Skeletal muscle satellite cell (primary cell): ENCODE measurements around the gene DDB1.

Source experiments
- H3K27me3 ChIP-seq: 2 replicates; pipeline ENCODE4 v1.7.0; 2013; ENCODE audit warnings: low read length; ENCODE audit not compliant: control insufficient read depth, insufficient read depth
- H3K36me3 ChIP-seq: 2 replicates; pipeline ENCODE4 v1.7.0; 2013; ENCODE audit warnings: mild to moderate bottlenecking, control low read depth, low read length; ENCODE audit not compliant: insufficient read depth
- H3K4me1 ChIP-seq: 2 replicates; pipeline ENCODE4 v1.7.0; 2013; ENCODE audit warnings: low read length; ENCODE audit not compliant: control insufficient read depth, insufficient read depth
- H3K4me2 ChIP-seq: 2 replicates; pipeline ENCODE4 v1.7.0; 2013; ENCODE audit warnings: mild to moderate bottlenecking, low read length
- H3K4me3 ChIP-seq: 2 replicates; pipeline ENCODE4 v1.7.0; 2013; ENCODE audit warnings: low read length
- H3K9ac ChIP-seq: 2 replicates; pipeline ENCODE4 v1.7.0; 2013; ENCODE audit warnings: mild to moderate bottlenecking, low read depth, low read length, moderate library complexity
- H3K9me3 ChIP-seq: replicated peaks from 2 replicates; pipeline ENCODE4 v1.7.0; 2013; ENCODE audit warnings: mild to moderate bottlenecking, control low read depth, low read length

Gene DDB1

DNA sequence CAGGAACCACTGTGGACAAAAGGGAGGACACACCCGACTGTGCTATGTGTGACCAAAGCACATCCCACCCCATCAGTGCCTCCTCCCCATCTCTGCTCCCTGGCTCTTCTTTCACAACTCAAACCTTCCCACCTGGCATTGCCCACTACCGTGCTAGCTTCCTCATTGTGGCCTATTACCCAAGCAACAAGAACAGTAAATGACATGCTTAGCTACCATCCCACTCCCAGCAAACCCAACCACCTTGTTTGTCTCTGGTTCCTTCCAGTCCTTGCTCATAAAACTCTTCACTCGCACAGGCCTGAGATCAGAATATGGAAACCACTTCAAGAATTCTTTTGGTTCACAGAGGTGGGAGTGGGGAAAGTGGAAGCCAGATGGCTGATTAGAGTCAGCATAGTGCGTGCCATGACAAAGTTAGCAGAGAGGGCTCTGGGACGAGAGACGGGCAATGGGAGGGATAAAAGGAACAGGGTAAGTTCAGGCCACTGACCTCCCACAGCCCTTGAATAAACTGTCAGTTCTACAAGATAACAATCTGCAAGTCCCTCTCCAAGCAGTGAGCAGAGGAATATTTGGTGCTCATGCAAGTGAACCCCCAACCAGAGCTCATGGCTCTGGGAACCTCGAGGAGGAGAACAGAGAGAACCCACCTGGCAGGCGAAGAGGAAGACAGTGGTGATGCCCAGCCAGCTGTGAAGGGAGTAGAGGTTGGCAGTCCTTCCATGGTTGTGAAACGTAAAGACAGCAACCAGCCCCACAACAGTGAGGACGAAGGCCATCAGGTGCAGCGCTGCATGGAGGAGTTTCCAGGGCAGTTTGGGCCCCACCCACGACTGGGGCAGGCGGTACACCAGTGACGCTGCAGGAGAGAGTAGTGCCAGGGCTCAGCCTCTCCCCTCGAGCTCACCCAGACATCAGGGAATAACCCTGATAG is 20.5 kb upstream of the DDB1 start:
- Histone ChIP-seq H3K9me3 (no peaks in the 10 kb centered on the region), H3K27me3 (no peaks in the 10 kb centered on the region), H3K4me1 (no peaks in the 10 kb centered on the region), H3K36me3 (peaks cover 46% of the 10 kb centered on the region), H3K4me2 (no peak overlapping the region), H3K4me3 (no peak overlapping the region), H3K9ac (no peak overlapping the region)

DNA sequence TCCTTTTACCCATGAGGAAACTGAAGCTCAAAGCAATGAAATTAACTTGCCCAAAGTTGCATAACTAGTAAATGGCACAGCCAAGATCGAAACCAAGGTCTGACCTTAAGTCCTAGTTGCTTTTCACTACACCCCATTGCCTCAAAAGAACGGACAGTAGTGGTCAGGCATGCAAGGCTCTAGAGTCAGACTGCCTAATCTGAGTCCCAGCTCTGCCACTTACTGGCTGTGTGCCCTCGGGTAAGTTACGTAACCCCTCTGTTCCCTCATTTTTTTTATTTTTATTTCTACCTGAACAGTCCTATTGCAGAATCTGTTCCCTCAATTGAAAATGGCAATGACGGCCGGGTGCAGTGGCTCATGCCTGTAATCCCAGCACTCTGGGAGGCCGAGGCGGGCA is 19.1 kb upstream of the DDB1 start:
- Histone ChIP-seq H3K4me2 (no peak overlapping the region), H3K4me1 (peaks cover 2% of the 10 kb centered on the region), H3K9me3 (no peaks in the 10 kb centered on the region), H3K9ac (no peak overlapping the region), H3K27me3 (no peaks in the 10 kb centered on the region), H3K36me3 (peaks cover 51% of the 10 kb centered on the region), H3K4me3 (no peak overlapping the region)

DNA sequence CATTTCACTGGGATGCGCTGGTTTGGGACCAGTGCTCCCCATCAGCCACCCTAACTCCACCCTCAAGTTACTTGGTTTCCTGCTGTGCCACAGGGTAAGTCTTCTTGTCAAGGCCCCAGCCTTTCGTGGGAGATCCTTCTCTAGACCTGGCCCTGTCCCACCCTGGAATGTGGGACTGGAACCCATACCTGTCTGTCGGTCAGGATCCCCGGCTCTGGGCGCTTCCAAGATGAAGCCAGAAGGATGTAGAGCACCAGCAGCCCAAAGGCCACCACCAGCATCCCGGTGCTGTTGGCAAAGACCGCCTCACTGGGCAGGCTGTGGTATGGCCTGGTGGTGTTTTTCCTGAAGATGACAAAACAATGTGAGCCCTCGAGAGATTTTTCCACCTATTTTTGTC is 17.9 kb upstream of the DDB1 start:
- Histone ChIP-seq H3K9me3 (no peaks in the 10 kb centered on the region), H3K4me1 (peaks cover 2% of the 10 kb centered on the region), H3K4me3 (no peak overlapping the region), H3K27me3 (no peaks in the 10 kb centered on the region), H3K4me2 (no peak overlapping the region), H3K9ac (no peak overlapping the region), H3K36me3 (peaks cover 53% of the 10 kb centered on the region)

DNA sequence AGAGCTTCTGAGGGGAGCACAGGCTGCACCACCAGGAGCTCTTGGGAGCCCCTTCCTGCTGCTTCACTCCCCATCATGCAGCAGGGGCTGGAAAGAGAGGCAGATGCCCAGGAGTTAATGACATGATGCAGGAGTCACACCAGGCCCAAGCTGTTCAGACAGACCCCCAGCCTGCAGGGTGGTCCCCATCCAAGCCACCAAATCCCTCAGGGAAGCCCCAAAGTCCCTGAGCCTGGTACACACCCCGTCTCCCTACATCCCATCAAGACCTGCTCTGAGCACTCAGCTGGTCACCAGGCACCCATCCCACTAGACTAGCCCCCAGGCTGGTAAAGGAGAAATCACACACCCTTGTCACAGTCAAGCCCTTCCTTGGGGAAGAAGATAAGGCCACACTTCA is 17.4 kb upstream of the DDB1 start:
- peaks cover 56% of the 10 kb centered on the region for H3K36me3 ChIP-seq

DNA sequence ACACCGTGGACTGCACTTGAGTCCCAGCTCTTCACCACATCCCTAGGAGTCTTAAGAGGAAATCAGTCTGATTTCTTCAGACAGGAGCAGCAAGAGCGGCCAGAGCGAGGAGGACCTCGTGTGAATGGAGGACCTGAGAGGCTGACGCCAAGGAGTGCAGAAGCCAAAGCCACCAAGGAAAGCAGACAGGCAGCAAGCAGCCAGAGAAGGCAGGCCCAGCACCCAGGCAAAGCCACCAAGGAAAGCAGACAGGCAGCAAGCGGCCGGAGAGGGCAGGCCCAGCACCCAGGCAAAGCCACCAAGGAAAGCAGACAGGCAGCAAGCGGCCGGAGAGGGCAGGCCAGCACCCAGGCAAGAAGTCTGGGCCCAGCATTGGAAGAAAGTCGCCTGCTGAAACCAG is 17.0 kb upstream of the DDB1 start:
- H3K4me3 ChIP-seq, result no peak overlapping the region
- H3K36me3 ChIP-seq, result peaks cover 56% of the 10 kb centered on the region
- no peak overlapping the region for H3K4me2 ChIP-seq
- H3K4me1 ChIP-seq, result peaks cover 2% of the 10 kb centered on the region
- H3K9ac ChIP-seq, result no peak overlapping the region
- no peaks in the 10 kb centered on the region for H3K27me3 ChIP-seq
- no peaks in the 10 kb centered on the region for H3K9me3 ChIP-seq

More for the DNA sequence above, 17.4 kb upstream of the DDB1 start:
- H3K4me2 ChIP-seq, result no peak overlapping the region
- H3K9me3 ChIP-seq, result no peaks in the 10 kb centered on the region
- no peak overlapping the region for H3K9ac ChIP-seq
- no peak overlapping the region for H3K4me3 ChIP-seq
- H3K27me3 ChIP-seq, result no peaks in the 10 kb centered on the region
- H3K4me1 ChIP-seq, result peaks cover 2% of the 10 kb centered on the region

DNA sequence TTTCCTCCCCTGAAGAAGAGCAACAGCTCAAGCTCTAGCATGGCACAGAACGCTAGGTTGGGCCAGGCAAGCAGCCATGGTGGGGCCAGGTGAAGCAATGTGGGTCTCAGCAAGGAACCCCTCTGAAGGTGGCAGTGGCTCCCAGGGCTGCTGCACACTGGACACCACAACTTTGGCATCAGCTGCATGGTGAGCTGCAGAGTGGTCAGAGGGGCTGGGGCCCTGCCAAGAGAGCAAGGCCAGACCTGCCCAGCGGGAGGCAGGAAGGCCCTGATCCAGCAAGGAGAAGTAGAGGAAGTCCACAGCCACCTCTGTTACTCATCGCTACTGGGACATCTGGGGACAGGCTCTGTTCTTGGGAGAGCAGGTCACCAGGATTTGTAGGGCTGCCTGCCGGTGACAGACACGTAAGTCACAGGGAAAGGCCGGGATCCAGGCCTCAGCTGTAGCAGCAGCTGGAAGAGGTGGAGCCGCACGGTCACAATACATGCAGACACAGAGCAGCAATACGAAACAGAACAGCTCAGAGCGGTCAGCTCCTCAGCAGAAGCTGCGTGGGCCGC is 16.4 kb upstream of the DDB1 start:
- Histone ChIP-seq H3K36me3 (peaks cover 56% of the 10 kb centered on the region), H3K4me1 (peaks cover 2% of the 10 kb centered on the region), H3K27me3 (no peaks in the 10 kb centered on the region), H3K4me2 (no peak overlapping the region), H3K4me3 (no peak overlapping the region), H3K9me3 (no peaks in the 10 kb centered on the region), H3K9ac (no peak overlapping the region)

DNA sequence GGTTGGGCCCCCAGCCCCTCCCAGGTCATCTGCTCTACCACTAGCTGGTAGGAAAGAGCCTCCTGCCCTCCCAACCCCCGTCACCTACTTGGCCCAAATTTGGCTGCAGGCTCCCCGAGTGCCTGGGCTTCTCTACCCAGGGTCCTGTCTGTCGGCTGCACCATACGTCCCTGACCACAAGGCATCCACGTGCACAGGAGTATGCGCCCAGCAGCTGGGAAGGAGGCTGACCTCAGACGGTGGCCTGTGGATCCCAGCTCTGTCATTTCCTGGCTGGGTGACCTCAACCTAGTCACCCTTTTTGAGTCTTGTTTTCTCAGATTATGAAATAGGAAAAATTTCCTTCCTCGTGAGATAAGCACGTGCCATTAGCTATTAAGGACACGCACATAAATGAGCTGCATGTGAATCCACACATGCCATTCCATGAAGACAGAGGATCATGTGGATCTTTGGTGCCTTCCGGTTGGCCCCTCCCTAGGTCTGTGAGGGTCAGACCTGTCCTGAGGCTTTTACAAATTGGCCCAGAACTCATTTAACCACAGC is 15.1 kb upstream of the DDB1 start:
- Histone ChIP-seq H3K36me3 (peaks cover 49% of the 10 kb centered on the region), H3K9me3 (no peaks in the 10 kb centered on the region), H3K9ac (no peak overlapping the region), H3K4me3 (no peak overlapping the region), H3K4me1 (peaks cover 2% of the 10 kb centered on the region), H3K4me2 (no peak overlapping the region), H3K27me3 (no peaks in the 10 kb centered on the region)

DNA sequence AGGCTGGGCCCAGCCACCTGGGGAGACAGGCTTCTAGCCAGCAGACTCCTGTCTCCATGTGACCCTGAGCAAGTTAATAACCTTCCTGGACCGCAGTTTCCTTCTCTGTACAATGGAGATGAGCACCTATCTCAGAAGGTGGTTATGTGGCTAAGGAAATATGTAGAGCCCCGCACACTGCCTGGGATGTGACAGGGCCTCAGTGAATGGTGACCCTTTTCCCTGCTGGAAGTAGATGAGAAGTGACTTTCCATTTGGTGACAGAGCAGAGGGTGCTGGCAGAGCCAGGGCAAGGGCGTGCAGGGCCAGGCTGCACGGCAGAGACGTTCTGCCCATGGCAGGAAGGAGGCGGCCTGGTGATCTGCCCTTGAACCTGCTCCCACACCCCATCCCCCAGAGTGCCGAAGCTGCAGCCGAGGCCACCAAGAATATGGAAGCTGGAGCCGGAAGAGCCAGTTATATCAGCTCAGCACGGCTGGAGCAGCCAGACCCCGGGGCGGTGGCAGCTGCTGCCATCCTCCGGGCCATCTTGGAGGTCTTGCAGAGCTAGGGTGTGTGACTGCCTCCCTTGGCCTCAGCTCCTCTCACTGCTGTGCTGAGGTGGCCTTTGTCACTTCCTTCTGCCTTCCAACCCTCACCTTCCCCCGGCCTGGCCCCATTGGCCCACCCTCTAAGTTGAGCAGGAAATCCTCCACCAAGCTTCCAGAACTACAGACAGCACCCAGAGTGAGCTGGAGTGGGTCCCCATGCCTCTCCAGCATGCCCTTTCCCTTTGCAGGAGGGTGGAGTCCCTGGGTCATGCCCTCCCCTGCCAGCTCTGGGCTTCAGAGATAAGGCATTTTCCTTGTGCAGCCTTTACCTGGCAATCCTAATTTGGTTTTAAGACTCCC is 13.3 kb upstream of the DDB1 start:
- Histone ChIP-seq H3K36me3 (peaks cover 44% of the 10 kb centered on the region), H3K27me3 (no peaks in the 10 kb centered on the region), H3K9ac (no peak overlapping the region), H3K4me1 (peaks cover 2% of the 10 kb centered on the region), H3K4me2 (no peak overlapping the region), H3K9me3 (no peaks in the 10 kb centered on the region), H3K4me3 (no peak overlapping the region)

DNA sequence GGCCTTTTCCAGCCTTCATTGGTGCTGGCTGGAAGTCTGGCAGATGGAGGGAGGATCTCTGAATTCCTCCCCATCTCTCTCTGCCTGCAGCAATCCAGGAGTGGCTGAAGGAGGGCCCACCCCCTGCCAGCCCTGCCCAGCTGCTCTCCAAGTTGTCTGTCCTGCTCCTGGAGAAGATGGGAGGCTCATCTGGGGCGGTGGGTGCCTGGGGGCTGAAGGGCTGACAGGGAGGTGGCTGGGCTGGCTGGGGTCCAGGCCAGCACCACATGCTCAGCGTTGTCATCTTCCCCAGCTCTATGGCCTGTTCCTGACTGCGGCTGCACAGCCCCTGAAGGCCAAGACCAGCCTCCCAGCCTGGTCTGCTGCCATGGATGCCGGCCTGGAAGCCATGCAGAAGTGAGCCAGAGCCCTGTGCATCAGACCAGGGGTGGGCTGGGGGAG is 12.3 kb upstream of the DDB1 start:
- no peak overlapping the region for H3K4me2 ChIP-seq
- H3K36me3 ChIP-seq, result peaks cover 36% of the 10 kb centered on the region
- no peaks in the 10 kb centered on the region for H3K9me3 ChIP-seq
- no peaks in the 10 kb centered on the region for H3K27me3 ChIP-seq
- H3K4me3 ChIP-seq, result no peak overlapping the region
- H3K9ac ChIP-seq, result no peak overlapping the region
- peaks cover 2% of the 10 kb centered on the region for H3K4me1 ChIP-seq

DNA sequence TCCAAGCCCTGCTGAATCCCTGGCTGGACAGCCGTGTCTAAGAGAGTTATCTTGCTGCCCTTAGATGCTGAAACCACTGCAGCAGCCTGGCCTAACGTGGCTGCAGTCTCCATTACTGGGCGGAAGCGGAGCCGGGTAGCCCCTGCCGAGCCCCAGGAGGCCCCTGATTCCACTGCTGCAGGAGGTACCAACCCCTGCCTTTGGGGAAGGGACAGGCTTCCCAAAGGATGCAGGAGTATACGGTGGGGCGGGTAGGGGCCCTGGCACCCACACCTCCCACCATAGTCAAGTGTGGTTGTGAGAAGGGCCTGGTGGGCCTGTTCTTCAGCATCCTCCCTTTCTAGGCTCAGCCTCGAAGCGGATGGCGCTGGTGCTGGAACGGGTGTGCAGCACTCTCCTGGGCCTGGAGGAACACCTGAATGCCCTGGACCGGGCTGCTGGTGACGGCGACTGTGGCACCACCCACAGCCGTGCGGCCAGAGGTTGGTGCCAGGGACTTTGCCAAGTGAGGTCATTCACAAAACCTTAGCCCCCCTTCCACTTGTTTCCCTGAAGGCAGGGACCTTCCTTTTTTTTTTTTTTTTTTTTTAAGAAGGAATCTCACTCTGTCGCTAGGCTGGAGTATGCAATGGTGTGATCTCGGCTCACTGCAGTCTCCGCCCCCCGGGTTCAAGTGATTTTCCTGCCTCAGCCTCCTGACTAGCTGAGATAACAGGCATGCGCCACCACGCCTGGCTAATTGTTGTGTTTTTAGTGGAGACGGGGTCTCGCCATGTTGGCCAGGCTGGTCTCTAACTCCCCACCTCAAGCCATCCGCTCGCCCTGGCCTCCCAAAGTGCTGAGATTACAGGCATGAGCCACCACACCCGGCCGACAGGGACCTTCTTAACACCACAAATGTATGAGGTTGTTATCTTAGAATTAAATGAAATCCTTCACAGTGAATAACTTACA is 11.2 kb upstream of the DDB1 start:
- Histone ChIP-seq H3K4me2 (no peak overlapping the region), H3K27me3 (no peaks in the 10 kb centered on the region), H3K9me3 (no peaks in the 10 kb centered on the region), H3K36me3 (peaks cover 26% of the 10 kb centered on the region), H3K9ac (no peak overlapping the region), H3K4me1 (peaks cover 2% of the 10 kb centered on the region), H3K4me3 (no peak overlapping the region)
